GM12891 (cell line): Measurements from ENCODE around the gene PCDHB5. TPM values are rescaled to one million over a fixed set of nuclear protein-coding genes. Genes with fewer than 3 reads are reported as not detected.
"Not testable (repeated sequence)": the region's sequence is repeated elsewhere in the genome, so short reads cannot be mapped to it uniquely, and the experiment has no call there.

Experiments used
- DNase-seq: peaks from one replicate; pipeline ENCODE4 v3.0.0; 2011; ENCODE audit warnings: low spot score; ENCODE audit not compliant: insufficient read length
- FAIRE-seq: peaks from 2 replicates; lab custom pipeline; 2011; peaks lifted over from hg19 to GRCh38; lab: Jason Lieb, UNC
- PAX5 ChIP-seq: IDR thresholded peaks from 2 replicates; pipeline ENCODE4 v1.6.1; 2011; ENCODE audit warnings: low read length, moderate library complexity, mild to moderate bottlenecking; ENCODE audit not compliant: insufficient read depth, severe bottlenecking
- POLR2A ChIP-seq: IDR thresholded peaks from 2 replicates; pipeline ENCODE4 v1.6.1; 2011; ENCODE audit warnings: low read depth, low read length, control low read depth
- POLR2AphosphoS5 ChIP-seq: IDR thresholded peaks from 2 replicates; pipeline ENCODE4 v1.6.1; 2011; ENCODE audit warnings: low read depth, low read length, control low read depth
- POU2F2 ChIP-seq: IDR thresholded peaks from 2 replicates; pipeline ENCODE4 v1.6.1; 2011; ENCODE audit warnings: low read depth, mild to moderate bottlenecking, control low read depth, low read length, moderate library complexity
- SPI1 ChIP-seq: IDR thresholded peaks from 2 replicates; pipeline ENCODE4 v1.6.1; 2011; ENCODE audit warnings: low read depth, low read length, control low read depth
- TAF1 ChIP-seq: IDR thresholded peaks from 2 replicates; pipeline ENCODE4 v1.6.1; 2011; ENCODE audit warnings: low read depth, low read length, control low read depth
- polyA plus RNA-seq: library from polyadenylated mRNA; unstranded; fragments of >200 nt; gene quantifications from one replicate; pipeline ENCODE4 v1.2.1, GENCODE V29; 2012; ENCODE audit warnings: low read depth, missing spikeins, inconsistent platforms; ENCODE audit not compliant: missing spikeins

PCDHB5 gene
- polyA plus RNA-seq = not detected

DNA sequence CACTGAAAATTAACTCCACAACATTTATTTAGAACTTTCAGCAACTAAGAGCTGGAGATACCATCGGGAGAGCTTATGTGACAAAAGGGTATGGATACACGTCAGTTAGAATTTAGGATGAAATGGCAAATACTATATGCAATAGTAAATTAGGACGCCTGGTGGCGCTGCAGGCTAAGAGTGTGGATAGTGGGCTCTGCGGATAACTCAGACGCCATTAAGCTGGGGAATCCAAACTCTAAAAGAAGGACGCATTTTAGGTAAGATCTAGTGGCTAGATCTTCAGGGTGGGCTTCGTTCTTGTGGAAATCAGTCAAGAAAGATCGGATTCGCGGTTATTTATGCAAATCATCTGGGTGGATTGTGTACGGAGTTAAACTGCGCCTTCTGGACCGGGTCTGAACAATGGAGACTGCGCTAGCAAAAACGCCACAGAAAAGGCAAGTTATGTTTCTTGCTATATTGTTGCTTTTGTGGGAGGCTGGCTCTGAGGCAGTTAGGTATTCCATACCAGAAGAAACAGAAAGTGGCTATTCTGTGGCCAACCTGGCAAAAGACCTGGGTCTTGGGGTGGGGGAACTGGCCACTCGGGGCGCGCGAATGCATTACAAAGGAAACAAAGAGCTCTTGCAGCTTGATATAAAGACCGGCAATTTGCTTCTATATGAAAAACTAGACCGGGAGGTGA is at the start of gene PCDHB5:
Gene PCDHB5, plus strand, starts transcription at position 177 of the 688 bp plus-strand sequence. Its CDS starts 229 bp downstream, at position 406.
- TF ChIP-seq POU2F2 = no peak
- TF ChIP-seq POLR2A = no peak
- TF ChIP-seq TAF1 = no peak
- no peak for TF ChIP-seq POLR2AphosphoS5
- no peak for TF ChIP-seq SPI1
- no peak for TF ChIP-seq PAX5
- DNase-seq (no peak), FAIRE-seq (no peak)

DNA sequence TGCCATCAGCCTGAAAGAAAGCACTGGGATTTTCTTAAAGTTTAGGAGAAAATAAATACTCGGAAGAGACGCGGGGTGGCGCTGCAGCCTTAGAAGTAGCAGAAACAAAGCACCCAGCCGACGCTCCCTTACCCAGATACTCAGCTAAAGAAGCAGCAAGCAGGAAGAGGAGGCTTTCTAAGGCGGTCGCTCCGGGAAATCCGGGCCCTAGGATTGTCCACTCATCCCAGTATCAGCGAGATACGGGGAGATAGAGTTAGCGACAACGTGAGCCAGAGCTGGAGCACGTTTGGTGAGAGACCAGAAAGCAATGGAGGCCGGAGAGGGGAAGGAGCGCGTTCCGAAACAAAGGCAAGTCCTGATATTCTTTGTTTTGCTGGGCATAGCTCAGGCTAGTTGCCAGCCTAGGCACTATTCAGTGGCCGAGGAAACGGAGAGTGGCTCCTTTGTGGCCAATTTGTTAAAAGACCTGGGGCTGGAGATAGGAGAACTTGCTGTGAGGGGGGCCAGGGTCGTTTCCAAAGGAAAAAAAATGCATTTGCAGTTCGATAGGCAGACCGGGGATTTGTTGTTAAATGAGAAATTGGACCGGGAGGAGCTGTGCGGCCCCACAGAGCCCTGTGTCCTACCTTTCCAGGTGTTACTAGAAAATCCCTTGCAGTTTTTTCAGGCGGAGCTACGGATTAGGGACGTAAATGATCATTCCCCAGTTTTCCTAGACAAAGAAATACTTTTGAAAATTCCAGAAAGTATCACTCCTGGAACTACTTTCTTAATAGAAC is 40.3 kb upstream of the PCDHB5 start, which contains the start of gene PCDHB2:
Gene PCDHB2, plus strand, starts transcription at position 135 of the 782 bp plus-strand sequence. Its CDS starts 176 bp downstream, at position 311.
- DNase-seq = no peak
- no peak for FAIRE-seq
- no peak for TF ChIP-seq POU2F2
- TF ChIP-seq POLR2AphosphoS5 = no peak
- no peak for TF ChIP-seq PAX5
- TF ChIP-seq POLR2A = no peak
- no peak for TF ChIP-seq TAF1
- TF ChIP-seq SPI1 = no peak

DNA sequence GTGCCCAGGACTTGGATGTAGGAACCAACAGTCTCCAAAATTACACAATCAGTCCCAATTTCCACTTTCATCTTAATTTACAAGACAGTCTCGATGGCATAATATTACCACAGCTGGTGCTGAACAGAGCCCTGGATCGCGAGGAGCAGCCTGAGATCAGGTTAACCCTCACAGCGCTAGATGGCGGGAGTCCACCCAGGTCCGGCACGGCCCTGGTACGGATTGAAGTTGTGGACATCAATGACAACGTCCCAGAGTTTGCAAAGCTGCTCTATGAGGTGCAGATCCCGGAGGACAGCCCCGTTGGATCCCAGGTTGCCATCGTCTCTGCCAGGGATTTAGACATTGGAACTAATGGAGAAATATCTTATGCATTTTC is 39.8 kb upstream of the PCDHB5 start:
- FAIRE-seq = no peak
- DNase-seq = no peak
- TF ChIP-seq SPI1 (no peak), POU2F2 (no peak), TAF1 (no peak), PAX5 (no peak), POLR2AphosphoS5 (no peak), POLR2A (no peak)

DNA sequence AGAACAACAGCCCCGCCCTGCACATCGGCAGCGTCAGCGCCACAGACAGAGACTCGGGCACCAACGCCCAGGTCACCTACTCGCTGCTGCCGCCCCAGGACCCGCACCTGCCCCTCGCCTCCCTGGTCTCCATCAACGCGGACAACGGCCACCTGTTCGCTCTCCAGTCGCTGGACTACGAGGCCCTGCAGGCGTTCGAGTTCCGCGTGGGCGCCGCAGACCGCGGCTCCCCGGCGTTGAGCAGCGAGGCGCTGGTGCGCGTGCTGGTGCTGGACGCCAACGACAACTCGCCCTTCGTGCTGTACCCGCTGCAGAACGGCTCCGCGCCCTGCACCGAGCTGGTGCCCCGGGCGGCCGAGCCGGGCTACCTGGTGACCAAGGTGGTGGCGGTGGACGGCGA is 38.8 kb upstream of the PCDHB5 start:
- DNase-seq, FAIRE-seq: not testable (repeated sequence)

DNA sequence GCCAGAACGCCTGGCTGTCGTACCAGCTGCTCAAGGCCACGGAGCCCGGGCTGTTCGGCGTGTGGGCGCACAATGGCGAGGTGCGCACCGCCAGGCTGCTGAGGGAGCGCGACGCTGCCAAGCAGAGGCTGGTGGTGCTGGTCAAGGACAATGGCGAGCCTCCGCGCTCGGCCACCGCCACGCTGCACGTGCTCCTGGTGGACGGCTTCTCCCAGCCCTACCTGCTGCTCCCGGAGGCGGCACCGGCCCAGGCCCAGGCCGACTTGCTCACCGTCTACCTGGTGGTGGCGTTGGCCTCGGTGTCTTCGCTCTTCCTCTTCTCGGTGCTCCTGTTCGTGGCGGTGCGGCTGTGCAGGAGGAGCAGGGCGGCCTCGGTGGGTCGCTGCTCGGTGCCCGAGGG is 38.4 kb upstream of the PCDHB5 start:
- not testable (repeated sequence) for FAIRE-seq, DNase-seq

DNA sequence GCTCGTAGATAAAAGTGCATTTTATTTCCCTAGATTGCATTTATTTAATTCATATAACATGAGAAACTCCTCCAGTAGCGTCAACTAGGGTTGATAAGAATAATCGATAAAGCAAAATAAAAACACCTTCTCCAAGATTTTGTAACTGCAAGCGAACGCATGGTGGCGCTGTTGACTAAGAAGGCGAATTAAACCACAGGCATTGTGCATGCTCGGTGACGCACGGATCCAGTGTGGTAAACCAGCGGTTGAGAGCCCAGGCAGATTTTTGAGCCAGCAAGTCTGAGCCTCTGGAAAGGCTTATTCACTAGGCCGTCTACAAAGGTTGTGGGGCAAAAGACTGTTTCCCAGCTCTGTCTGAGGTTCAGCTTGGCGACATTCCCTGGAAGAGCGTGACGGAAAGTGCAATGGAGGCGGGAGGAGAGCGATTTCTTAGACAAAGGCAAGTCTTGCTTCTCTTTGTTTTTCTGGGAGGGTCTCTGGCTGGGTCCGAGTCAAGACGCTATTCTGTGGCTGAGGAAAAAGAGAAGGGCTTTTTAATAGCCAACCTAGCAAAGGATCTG is 34.7 kb upstream of the PCDHB5 start, which contains the start of gene PCDHB3:
Gene PCDHB3, plus strand, starts transcription at position 231 of the 563 bp plus-strand sequence. Its CDS starts 177 bp downstream, at position 408.
- DNase-seq (no peak), FAIRE-seq (no peak)
- TF ChIP-seq POLR2AphosphoS5 (no peak), POLR2A (no peak), SPI1 (no peak), TAF1 (no peak), POU2F2 (no peak), PAX5 (no peak)

DNA sequence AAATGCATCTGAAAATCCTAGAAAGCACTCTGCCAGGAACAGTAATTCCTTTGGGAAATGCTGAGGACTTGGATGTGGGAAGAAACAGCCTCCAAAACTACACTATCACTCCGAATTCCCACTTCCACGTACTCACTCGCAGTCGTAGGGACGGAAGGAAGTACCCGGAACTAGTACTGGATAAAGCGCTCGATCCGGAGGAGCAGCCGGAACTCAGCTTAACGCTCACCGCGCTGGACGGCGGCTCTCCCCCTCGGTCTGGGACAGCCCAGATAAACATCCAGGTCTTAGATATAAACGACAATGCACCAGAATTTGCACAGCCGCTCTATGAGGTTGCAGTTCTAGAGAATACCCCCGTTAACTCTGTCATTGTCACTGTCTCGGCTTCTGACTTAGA is 33.9 kb upstream of the PCDHB5 start:
- TF ChIP-seq PAX5 (no peak), POLR2A (no peak), POU2F2 (no peak), TAF1 (no peak), SPI1 (no peak), POLR2AphosphoS5 (no peak)
- no peak for DNase-seq

DNA sequence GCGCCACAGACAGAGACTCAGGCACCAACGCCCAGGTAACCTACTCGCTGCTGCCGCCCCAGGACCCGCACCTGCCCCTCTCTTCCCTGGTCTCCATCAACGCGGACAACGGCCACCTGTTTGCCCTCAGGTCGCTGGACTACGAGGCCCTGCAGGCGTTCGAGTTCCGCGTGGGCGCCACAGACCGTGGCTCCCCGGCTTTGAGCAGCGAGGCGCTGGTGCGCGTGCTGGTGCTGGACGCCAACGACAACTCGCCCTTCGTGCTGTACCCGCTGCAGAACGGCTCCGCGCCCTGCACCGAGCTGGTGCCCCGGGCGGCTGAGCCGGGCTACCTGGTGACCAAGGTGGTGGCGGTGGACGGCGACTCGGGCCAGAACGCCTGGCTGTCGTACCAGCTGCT is 32.9 kb upstream of the PCDHB5 start:
- not testable (repeated sequence) for FAIRE-seq, DNase-seq

More for the DNA sequence above, 33.9 kb upstream of the PCDHB5 start:
- FAIRE-seq = no peak

DNA sequence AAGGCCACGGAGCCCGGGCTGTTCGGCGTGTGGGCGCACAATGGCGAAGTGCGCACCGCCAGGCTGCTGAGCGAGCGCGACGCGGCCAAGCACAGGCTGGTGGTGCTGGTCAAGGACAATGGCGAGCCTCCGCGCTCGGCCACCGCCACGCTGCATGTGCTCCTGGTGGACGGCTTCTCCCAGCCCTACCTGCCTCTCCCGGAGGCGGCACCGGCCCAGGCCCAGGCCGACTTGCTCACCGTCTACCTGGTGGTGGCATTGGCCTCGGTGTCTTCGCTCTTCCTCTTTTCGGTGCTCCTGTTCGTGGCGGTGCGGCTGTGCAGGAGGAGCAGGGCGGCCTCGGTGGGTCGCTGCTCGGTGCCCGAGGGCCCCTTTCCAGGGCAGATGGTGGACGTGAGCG is 32.5 kb upstream of the PCDHB5 start:
- not testable (repeated sequence) for FAIRE-seq, DNase-seq

DNA sequence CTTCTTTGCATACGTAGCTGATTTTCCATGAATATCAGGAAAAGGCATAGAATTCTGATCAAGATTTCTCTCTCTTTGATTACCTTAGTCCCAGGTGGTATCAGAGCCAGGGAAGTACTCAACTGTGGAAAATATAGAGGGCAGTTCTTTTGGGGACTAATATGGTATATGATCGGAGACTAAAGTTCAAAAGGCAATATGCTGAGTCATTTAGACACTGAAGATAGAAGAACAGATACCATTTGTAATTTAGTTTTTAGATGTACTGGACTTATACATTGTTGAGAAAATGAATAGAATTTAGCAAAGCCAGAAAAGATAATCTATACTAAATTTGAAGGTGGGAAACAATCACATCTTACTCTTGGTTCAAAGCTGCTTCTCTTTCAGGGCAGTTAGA is 29.7 kb upstream of the PCDHB5 start:
- FAIRE-seq (no peak), DNase-seq (no peak)
- no peak for TF ChIP-seq SPI1
- TF ChIP-seq POLR2AphosphoS5 = no peak
- no peak for TF ChIP-seq POU2F2
- no peak for TF ChIP-seq TAF1
- no peak for TF ChIP-seq POLR2A
- no peak for TF ChIP-seq PAX5
